Ecto neural progenitor cell (in vitro differentiated cells): ENCODE measurements around the gene CHI3L1.

Source experiments
- DNase-seq: peaks from one replicate; pipeline ENCODE4 v3.0.0-alpha.2; 2018; ENCODE audit warnings: low spot score

The CHI3L1 gene

GRCh38 chr1:203206129-203206687 lies 19.7 kb upstream of the CHI3L1 start:
- DNase-seq: no peak

- DNase-seq: no peak
These were observed 18.3 kb upstream of the CHI3L1 start for GRCh38 chr1:203204756-203205155.

DNA sequence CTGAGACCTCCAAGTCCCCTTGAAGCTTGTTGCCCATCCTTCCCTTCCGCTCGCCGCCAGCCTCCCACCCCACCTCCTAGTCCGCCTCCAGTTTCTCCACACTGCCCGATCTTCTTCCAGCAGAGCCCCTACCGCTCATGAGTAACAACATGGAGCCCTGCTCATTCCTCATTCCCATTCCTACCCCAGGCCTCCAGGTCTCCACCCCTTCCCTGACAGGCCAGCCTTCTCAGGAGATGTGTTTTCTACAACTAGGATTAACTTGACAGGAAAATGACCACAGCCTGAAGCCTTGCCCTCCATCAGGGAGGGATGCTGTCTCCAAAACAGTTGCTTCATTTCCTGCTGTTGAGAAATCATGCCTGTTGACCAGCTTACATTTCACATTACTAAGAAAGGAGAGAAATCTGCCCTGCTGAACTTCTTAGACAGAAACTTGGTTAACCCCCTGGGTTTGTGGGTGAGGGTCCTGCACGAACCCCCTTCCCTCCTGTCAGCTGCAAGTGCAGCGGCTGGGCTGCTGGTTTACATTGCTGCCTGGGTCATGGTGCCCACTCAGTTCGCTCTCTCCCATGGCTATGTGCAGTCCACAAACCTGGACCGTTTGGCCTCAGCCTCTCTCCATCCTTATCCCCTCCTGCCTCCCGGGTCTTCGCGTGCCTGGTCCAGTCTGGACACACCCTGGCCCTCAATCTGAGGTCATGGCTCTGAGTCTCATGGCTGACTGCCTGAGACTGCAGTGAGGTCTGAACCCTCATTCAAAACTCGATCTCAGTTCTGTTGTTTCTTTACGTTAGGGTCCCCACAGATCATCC lies 16.1 kb upstream of the CHI3L1 start:
- DNase-seq: no peak

GRCh38 chr1:203201516-203202205 lies 15.2 kb upstream of the CHI3L1 start:
- no peak for DNase-seq

GRCh38 chr1:203200916-203201315 lies 14.4 kb upstream of the CHI3L1 start:
- DNase-seq: no peak

DNA sequence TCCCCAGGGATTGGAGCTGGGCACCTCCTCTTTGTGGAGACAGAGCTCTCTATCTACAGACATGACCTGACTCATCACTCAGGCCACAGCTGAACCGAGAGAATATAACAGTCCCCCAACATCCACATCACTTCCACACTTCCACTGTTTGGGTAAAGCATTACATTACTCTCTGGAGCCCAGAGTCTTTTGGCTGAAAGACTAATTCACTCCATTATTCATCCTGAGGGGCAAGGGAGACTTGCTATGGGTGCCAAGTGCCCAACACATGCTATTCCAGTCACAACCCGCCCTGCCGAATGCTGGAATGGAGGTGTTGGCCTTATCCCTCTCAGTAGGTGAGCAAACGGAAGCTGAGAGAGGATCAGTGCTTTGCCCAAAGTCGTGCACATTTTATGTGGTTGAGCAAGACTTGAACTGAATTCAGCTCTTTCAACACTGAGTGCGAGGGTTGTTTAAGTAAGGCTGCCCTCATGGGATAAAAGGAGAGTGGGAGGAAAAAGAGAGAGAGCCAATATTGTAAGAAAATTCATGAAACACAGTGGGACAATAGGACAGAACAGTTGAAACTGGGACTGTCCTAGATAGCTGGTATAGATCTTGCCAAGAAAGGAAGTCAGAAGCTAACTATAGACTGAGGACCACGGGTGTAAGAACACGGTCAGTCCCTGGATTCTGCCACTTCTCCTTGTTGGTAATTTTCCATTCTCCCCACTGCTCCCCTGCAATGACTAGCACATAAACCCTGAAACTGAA lies 13.5 kb upstream of the CHI3L1 start:
- DNase-seq: no peak

DNA sequence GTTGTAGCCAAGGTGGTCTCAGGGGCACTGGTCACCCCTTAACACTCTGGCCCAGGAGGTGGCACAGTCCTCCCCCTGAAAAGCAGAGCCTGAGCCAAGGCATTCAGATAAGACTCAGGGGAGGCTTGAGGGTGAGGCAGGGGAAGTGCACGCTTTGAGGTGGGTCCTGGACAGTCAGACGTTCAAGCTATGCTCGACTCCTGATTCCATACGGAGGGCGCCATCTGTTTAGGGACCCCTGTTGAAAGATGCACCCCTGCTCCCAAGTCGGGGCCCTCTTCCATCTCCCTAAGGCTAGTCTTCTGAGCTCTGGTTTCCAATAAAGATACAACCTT lies 12.9 kb upstream of the CHI3L1 start:
- DNase-seq: no peak

GRCh38 chr1:203199002-203199401 lies 12.5 kb upstream of the CHI3L1 start:
- DNase-seq: no peak

GRCh38 chr1:203197625-203198024 lies 11.1 kb upstream of the CHI3L1 start:
- DNase-seq: no peak

- no peak for DNase-seq
These were observed 9.9 kb upstream of the CHI3L1 start for GRCh38 chr1:203196371-203196770.

- no peak for DNase-seq
These were observed 4.4 kb upstream of the CHI3L1 start for GRCh38 chr1:203190949-203191348.

GRCh38 chr1:203189951-203190352 lies 3.4 kb upstream of the CHI3L1 start:
- no peak for DNase-seq

GRCh38 chr1:203188686-203189232 lies 2.3 kb upstream of the CHI3L1 start:
- DNase-seq: no peak

GRCh38 chr1:203187689-203188264 lies 1.3 kb upstream of the CHI3L1 start:
- DNase-seq: no peak

DNA sequence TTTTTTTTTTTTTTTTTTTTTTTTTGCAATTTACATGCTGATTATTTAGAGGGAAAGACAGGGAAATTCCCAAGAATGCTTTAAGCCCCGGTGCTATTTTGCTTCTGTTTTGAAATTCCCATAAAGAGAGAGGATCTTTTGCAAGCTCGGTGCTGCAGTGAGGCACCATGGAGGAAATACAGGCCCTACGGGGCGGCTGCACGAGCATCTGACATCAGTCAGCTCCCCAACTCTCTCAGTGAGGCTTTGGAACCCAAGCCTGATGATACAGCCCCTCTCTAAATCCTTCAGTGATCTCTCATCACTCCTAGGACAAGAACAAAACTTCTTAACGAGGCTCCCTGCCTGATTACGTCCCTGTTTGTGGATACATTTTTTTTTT lies 791 bp upstream of the CHI3L1 start:
- DNase-seq: no peak

GRCh38 chr1:203186091-203186445 lies 436 bp downstream of the CHI3L1 start:
- no peak for DNase-seq

- no peak for DNase-seq
These were observed 919 bp downstream of the CHI3L1 start for GRCh38 chr1:203185585-203185984.

DNA sequence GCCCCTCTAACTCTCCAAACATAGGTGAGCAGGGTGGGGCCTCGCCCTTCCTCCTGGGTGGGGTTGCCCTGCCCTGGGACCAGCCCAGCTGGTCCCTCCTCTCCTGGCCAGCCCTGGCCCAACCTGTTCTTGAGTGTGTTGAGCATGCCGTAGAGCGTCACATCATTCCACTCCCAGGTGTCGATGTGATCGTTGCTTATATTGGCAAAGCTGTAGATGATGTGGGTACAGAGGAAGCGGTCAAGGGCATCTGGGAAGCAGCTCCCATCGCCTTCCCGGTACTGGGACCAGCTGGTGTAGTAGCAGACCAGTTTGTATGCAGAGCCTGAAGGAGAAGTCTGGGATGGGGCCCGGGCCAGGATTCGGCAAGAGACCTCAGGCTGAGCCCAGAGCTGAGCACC lies 1.4 kb downstream of the CHI3L1 start:
- DNase-seq: no peak

DNA sequence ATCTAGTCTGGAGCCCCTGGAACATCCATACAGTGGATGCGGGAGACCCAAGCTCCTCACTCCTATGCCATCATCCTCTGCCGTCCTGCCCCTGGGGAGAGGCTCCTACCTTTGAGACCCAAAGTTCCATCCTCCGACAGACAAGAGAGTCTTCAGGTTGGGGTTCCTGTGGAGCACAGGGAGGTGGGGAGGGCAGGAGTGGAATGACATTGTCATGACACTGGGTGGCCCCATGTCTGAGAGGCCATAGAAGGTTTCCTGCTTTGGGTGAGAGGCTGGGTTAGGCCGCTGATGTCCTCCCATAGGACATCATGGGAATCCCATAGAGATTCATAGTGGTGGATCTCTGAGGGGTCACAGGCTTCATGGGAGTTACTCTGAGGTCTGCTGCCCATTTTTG lies 2.0 kb downstream of the CHI3L1 start:
- no peak for DNase-seq

- DNase-seq: no peak
These were observed 2.7 kb downstream of the CHI3L1 start for GRCh38 chr1:203183828-203184227.

GRCh38 chr1:203182387-203182953 lies 4.0 kb downstream of the CHI3L1 start:
- DNase-seq: no peak
